Head of caudate nucleus (tissue), 42 donors: Measurements from ENCODE around the gene AGBL5.

Experiments
- DNase-seq, 42 donors: peaks; one replicate each; pipeline versions ENCODE4 v3.0.0 to v3.0.0-alpha.2; 2020 to 2021; ENCODE audit warnings: mixed read lengths in 7 of 42
- intact Hi-C: fragments of 100-400 bp; cut with DNase I; formaldehyde crosslinking; loops from one replicate; pipeline ENCODE4 v1.15.0; 2022

AGBL5 gene

DNA sequence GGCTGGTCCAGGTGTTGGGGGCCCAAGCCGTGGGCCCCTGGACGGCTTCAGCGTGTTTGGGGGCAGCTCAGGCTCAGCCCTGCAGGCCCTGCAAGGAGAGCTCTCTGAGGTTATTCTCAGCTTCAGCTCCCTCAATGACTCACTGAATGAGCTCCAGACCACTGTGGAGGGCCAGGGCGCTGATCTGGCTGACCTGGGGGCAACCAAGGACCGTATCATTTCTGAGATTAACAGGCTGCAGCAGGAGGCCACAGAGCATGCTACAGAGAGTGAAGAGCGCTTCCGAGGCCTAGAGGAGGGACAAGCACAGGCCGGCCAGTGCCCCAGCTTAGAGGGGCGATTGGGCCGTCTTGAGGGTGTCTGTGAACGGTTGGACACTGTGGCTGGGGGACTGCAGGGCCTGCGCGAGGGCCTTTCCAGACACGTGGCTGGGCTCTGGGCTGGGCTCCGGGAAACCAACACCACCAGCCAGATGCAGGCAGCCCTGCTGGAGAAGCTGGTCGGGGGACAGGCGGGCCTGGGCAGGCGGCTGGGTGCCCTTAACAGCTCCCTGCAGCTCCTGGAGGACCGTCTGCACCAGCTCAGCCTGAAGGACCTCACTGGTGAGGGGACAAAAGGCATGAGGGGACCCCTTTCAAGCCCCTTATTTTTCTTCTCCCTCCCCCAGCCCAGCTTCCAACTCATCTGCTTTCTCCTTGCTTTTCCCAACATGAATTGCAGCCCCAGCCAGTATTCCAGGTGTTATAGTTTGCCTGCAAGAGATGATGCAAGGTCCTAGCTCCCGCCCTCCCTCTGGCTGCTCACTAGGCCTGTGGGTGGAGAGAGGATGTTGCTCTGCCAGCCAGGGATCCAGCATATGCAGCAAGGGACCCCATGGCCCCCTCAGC is 32.2 kb downstream of the AGBL5 start:
- intact Hi-C loops: loop anchor here (10.0 kb wide), 1 partner anchor 49 kb away; the partner anchor contains the start of gene TMEM214
- DNase-seq: no peak

DNA sequence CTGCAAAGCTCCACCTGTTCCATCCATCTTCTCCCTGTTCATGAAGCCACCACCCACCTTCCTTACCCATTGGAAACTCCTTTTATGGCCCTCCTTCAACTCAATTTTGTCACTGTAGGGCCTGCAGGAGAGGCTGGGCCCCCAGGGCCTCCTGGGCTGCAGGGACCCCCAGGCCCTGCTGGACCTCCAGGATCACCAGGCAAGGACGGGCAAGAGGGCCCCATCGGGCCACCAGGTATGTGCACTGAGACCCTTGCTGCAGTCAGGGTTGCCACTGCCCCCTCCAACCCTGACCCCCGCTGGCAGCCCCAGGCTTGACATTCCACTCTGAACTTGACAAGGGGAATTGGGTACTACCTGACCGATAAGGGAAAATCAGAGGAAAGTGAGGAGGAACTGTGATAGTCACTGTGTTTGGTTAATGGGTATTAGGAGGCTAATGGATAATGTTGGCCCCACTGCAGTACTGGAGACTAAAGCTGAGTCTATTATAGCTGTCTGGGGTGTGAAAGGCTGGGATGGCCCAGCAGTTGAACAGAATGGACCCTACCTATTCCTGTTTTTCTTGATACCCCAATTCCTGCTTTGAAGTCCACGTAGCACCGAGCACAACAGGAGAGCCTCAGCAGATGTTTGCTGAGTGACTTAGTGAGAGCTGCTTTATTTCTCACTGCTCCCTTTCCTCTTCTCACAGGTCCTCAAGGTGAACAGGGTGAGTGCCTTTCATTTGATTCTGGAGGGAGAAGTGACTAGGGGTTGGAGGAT is 33.0 kb downstream of the AGBL5 start:
- DNase-seq: peak in 1 of 42 donors; percentile 26
- intact Hi-C loops: loop anchor here (5.0 to 10.0 kb wide), 3 partner anchors 32 to 122 kb away; partner anchors contain the start of genes AGBL5 and TMEM214

DNA sequence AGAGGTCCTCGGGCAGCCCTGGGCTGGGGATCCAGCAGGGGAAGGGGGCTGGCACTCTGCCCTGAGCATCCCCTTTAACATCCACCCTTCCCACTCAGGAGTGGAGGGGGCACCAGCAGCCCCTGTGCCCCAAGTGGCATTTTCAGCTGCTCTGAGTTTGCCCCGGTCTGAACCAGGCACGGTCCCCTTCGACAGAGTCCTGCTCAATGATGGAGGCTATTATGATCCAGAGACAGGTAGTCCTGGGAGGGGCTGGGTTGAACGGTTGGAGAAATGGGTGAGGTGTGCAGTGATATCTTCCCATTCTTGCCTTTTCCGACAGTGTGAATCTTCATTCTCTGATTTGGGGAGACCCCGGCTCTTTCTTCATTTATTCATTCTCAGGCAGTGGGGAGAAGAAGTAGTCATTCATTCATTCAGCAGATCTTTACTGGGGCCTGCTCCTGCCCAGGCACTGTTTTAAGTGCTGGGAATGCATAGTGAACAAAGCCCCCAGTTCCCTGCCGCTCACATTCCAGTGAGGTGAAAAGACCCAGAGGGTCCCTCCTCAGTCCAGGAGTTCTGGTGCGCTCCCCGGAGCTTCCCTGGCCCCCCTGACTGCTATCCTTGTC is 33.7 kb downstream of the AGBL5 start:
- DNase-seq: no peak
- intact Hi-C loops: loop anchor here (5.0 to 10.0 kb wide), 3 partner anchors 33 to 123 kb away; partner anchors contain the start of genes AGBL5 and TMEM214

DNA sequence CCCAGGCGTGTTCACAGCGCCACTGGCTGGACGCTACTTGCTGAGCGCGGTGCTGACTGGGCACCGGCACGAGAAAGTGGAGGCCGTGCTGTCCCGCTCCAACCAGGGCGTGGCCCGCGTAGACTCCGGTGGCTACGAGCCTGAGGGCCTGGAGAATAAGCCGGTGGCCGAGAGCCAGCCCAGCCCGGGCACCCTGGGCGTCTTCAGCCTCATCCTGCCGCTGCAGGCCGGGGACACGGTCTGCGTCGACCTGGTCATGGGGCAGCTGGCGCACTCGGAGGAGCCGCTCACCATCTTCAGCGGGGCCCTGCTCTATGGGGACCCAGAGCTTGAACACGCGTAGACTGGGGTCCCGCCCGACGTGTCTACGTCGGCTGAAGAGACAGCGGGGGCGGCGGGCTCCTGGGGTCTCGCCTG is 34.2 kb downstream of the AGBL5 start:
- intact Hi-C loops: loop anchor here (5.0 to 10.0 kb wide), 3 partner anchors 33 to 123 kb away; partner anchors contain the start of genes AGBL5 and TMEM214

DNA sequence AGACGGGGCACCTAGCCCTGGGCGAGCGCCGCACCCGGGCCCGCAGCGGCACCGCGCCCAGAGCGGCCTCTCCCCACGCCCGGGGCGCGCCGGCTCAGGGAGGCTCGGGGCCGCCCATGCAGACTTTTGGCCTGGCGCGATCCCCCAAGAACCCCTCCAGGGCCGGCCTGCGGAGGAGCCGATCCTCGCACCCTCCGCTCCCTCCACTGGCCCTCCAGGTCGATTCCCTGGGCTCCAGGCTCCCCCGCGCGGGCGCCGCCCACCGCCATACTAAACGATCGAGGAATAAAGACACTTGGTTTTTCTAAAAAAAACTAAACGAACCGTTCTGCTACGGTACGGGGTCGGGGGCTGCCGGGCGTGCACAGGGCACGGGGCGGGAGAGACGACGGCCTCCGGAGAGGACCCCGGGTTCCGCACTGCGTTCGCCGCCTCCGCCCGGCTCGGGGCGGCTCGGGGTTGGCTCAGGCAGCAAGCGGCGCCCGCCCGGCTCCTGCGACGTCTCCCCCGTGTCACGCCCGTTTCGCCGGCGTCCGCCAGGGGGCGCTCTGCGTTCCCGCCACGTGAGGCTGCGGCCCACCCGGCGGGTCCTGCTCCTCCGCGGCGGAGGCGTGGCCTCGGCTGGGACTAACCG is 34.7 kb downstream of the AGBL5 start:
- peak; percentile 86 to 99 (median 96) for DNase-seq
- intact Hi-C loops: loop anchor here (5.0 to 10.0 kb wide), 3 partner anchors 34 to 124 kb away; partner anchors contain the start of genes AGBL5 and TMEM214

More for the DNA sequence above, 34.2 kb downstream of the AGBL5 start:
- DNase-seq: peak; percentile 53 to 89 (median 72)

DNA sequence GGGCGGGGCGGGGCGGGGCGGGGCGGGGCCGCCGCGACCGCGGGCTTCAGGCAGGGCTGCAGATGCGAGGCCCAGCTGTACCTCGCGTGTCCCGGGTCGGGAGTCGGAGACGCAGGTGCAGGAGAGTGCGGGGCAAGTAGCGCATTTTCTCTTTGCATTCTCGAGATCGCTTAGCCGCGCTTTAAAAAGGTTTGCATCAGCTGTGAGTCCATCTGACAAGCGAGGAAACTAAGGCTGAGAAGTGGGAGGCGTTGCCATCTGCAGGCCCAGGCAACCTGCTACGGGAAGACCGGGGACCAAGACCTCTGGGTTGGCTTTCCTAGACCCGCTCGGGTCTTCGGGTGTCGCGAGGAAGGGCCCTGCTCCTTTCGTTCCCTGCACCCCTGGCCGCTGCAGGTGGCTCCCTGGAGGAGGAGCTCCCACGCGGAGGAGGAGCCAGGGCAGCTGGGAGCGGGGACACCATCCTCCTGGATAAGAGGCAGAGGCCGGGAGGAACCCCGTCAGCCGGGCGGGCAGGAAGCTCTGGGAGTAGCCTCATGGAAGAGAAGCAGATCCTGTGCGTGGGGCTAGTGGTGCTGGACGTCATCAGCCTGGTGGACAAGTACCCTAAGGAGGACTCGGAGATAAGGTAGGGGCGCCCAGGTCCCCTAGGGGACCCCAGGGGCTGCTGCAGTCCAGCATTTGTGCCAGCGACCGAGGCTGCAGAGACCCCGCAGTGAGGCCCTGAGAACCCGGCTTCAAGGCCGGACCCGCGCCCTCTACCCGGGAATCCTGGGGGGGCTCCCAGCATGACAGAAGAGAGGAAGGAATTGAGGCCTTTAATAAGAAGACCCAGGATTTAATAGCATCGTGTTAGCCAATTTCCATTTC is 35.5 kb downstream of the AGBL5 start, which contains the start of gene KHK:
Gene KHK (plus strand): TSS at position 49 of the 870 bp plus-strand sequence. CDS start 488 bp downstream, at position 537.
- intact Hi-C loops: loop anchor here (5.0 to 10.0 kb wide), 3 partner anchors 35 to 125 kb away; partner anchors contain the start of genes AGBL5 and TMEM214
- peak; percentile 35 to 85 (median 66) for DNase-seq

DNA sequence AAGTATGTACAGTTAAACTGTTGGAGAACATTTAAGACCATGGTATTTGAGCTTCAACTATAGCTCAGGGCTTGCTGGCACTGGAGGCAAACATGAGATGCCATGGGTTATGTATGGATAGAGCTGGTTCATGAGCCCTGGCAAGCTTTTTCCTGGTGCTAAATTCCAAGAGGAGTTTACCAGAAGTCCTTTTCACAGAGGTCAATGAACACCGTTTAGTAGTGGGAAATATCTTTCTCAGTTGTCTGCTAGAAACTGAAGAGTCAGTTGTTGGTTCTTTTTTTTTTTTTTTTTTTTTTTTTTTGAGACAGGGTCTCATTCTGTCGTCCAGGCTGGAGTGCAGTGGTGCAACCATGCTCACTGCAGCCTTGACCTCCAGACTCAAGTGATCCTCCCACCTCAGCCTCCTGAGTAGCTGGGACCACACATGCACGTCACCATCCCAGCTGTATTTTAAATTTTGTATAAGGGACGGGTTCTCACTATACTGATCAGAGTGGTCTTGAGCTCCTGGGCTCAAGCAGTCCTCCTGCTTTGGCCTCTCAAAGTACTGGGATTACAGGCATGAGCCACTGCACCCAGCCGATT is 36.4 kb downstream of the AGBL5 start:
- intact Hi-C loops: loop anchor here (5.0 to 10.0 kb wide), 3 partner anchors 36 to 126 kb away; partner anchors contain the start of genes AGBL5 and TMEM214
- no peak for DNase-seq

DNA sequence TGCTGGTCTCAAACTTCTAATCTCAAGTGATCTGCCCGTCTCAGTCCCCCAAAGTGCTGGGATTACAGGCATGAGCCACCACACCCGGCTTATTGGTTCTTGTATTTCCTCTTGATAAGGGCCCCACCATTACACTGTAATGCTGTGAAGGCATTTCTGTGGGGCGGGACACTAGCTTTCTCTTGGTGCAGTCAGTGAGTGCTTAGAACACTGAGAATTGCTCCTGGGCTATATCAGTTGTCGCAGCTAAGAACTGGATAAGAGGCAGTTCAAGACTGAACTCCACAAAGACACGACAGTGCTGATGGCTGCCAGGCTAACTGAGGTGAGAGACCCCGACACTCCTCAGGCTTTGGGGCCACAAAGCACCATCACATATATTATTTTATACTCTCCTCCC is 37.2 kb downstream of the AGBL5 start:
- no peak for DNase-seq
- intact Hi-C loops: loop anchor here (5.0 to 10.0 kb wide), 3 partner anchors 36 to 126 kb away; partner anchors contain the start of genes AGBL5 and TMEM214

DNA sequence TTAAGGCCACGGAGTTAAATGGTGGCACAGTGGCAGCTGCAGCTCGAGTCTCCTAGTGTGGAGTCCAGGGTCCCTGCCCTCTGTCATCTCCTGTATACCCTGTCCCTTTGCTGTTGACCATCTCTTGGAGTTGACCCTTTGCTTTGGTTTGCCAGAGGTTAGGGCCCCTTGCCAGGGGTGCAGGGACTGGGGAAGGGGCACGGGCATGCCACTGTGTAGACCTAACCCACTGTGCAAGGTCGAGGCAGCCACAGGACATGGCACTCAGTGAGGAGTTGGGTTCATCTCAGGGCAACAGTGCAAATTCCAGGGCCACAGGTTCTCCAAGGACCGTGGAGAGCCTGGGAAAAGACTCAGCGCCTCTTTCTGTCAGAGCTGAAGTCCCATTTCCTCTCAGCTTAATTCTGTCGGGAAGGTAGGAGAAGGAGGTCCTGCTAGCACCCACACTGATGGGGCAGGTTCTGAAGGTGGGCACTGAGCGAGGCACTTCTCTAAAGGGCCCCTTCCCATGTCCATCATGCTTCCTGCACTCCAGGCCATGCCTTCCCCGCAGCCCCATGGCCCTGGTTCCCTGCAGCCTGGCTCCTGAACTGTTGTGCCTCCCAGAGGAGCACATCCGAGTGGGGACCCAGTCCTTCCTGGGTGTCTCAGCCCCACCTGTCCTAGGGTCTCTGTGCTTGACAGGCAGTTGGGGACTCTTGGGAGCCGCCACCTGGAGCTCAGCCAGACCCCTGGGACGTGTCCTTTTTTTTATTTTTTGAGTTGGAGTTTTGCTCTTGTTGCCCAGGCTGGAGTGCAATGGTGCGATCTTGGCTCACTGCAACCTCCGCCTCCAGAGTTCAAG is 37.9 kb downstream of the AGBL5 start:
- no peak for DNase-seq
- intact Hi-C loops: loop anchor here (5.0 to 10.0 kb wide), 3 partner anchors 37 to 127 kb away; partner anchors contain the start of genes AGBL5 and TMEM214

DNA sequence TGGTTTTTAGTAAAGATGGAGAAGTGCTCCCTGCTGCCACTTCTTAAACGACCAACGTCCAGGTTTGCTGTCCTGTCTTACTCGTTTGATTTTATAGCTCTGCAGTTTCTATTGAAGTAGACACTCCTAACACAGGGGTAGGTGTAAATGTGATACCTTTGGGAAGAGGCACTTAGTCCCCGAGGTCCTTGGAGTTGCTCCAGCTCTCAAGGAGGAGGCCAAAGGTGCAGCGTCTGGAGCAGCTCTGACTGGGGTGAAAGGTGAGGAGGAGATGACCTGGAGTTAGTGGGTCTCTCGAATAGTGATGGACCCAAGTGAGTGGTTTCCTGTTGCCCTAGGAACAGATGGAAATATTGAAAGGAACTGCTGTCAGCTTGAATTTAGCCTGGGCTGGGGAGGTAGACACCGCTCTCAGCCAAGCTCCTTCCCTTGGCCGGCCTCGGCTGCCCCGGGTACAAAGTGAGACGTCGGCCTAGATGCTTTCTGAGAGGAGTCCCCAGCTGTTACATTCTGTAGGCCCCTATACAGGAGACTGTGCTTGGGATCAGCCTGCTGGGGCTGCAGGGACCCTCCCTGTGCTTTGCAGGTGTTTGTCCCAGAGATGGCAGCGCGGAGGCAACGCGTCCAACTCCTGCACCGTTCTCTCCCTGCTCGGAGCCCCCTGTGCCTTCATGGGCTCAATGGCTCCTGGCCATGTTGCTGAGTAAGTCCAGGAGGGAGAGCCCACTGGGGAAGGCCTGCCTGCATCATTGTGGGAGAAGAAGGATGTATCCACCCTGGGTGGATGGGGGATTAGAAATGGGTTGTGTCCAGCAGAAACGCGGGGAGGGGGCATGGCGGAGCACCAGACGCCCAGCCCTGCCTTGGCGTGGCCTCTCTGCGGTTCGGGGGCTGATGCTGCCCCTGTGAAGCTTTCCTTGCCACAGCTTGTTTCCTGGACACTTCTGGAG is 40.6 kb downstream of the AGBL5 start:
- no peak for DNase-seq
- intact Hi-C loops: loop anchor here (10.0 kb wide), 1 partner anchor 193 kb away; the partner anchor contains the start of gene TRIM54

DNA sequence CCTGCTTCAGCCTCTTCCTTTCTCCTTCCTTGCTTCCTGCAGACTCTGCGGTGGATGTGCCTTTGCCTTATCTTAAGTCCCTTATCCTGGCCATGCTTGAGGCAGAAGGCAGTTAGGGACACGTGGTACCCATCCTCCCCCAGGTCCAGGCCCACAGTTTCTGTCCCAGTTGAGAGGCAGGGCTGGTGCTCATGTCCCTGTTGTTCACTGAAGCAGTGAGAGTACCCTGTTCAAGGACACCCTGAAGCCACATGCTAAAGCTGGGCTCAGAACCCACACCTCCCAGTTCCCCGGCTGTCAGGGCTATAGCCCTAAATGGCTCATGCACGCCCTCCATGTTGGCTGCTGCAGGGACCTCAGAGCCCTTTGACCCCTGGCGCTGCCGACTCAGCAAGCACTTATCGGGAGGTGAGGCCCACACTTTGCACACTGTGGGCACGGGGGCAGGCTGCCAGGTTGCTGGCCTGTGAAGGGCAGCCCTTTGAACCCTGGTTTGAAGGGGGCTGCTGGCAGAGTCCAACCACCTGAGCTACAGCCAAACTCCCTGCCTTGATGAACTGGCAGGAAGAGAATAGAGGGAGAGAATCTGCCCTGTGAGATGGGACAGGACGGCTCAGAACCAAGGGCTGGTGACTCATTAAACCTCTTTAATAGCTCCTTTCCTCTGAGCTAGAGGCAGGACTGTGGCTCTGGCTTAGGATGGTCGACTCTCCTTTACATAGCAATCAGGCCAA is 41.4 kb downstream of the AGBL5 start:
- DNase-seq: no peak
- intact Hi-C loops: loop anchor here (10.0 kb wide), 1 partner anchor 192 kb away; the partner anchor contains the start of gene TRIM54

DNA sequence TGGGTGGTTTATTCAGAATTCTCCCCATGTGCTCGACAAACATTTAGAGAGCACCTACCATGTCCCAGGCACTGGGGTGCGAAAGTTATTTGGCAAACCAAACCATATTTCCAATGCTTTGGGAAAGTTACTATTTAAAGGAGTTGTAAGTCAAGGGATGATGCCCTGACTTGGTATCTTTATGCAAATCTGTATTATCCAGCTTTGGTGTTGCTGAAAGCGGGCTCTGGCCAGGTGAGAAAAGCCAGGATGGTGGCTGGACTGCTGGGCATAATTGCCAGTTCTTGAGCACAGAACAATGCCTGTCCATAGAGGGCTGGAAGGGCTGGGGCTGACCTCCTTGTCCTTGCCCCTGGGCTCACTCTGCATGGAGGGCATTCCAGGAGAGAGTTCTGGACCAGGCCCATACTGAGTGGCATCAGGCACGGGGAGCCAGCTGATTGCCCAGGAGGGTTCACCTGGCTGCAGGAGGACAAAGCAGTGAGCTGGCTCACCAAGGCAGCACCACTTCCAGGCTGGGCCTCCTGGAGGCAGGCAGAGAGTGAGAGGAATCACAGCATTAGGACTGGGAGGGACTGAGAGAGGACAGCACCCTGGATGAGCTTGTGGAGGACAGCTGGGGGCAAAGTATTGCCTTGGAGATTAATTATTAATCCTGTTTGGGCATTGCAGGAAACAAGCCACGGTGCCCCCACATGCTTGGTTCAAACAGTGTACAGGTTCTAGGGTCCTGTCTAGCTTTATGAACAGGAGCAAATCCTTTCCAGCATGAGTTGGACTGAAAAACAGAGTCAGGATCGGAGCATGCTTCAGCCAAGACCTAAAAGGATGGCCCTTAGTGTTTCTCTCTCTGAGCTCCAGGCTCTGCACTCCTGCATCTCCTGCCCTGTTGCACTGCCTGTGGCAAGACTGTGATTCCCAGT is 42.2 kb downstream of the AGBL5 start:
- intact Hi-C loops: loop anchor here (10.0 kb wide), 1 partner anchor 191 kb away; the partner anchor contains the start of gene TRIM54
- DNase-seq: no peak
